HepG2 (cell line): ENCODE data around the gene PPRC1.

Experiments
- ARNT2 ChIP-seq: sonication (generic); formaldehyde crosslinking; IDR thresholded peaks from 2 replicates; pipeline ENCODE4 v1.8.0; 2022; ENCODE audit warnings: mild to moderate bottlenecking, low read depth, missing genetic modification reagents, moderate library complexity
- ETV5 ChIP-seq: IDR thresholded peaks from 2 replicates; pipeline ENCODE4 v1.6.1; 2018; ENCODE audit warnings: missing biosample characterization, missing genetic modification reagents, inconsistent platforms, borderline replicate concordance
- PAX8 ChIP-seq: sonication (generic); formaldehyde crosslinking; IDR thresholded peaks from 2 replicates; pipeline ENCODE4 v1.8.0; 2022; ENCODE audit warnings: mild to moderate bottlenecking, missing genetic modification reagents, borderline replicate concordance
- POLR2AphosphoS5 ChIP-seq: IDR thresholded peaks from 2 replicates; pipeline ENCODE4 v1.6.1; 2012; ENCODE audit warnings: low read depth, low read length
- TF ChIP-seq, protein P1 (sequence below): sonication (generic); formaldehyde crosslinking; IDR thresholded peaks from 2 replicates; pipeline ENCODE4 v1.5.0; 2020; ENCODE audit warnings: mild to moderate bottlenecking, missing genetic modification reagents, moderate library complexity
- TF ChIP-seq, protein P2 (sequence below): sonication (generic); IDR thresholded peaks from 2 replicates; pipeline ENCODE4 v1.6.1; 2016; ENCODE audit warnings: low read depth, borderline replicate concordance

DNA sequence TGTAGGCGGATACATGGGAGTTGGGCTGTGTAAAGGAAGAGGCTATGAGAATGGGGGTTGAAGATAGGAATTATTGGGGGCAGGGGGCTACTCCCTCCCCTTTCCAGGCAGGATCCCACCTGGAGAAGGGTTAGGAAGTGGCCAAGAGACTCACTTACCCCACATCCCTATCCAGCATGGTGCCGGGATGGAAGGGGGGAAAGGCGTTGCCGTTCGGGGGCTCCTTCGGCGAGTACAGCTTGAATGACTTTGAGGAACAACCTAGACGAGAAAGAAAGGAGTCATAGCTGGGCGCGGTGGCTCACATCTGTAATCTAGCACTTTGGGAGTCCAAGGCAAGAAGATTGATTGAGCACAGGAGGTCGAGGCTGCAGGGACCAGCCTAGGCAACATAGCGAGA, 21.6 kb upstream of the PPRC1 start:
- TF ChIP-seq ARNT2 (CRISPR knock-in tag): no peak
- no peak for TF ChIP-seq POLR2AphosphoS5
- TF ChIP-seq, protein P1, sequence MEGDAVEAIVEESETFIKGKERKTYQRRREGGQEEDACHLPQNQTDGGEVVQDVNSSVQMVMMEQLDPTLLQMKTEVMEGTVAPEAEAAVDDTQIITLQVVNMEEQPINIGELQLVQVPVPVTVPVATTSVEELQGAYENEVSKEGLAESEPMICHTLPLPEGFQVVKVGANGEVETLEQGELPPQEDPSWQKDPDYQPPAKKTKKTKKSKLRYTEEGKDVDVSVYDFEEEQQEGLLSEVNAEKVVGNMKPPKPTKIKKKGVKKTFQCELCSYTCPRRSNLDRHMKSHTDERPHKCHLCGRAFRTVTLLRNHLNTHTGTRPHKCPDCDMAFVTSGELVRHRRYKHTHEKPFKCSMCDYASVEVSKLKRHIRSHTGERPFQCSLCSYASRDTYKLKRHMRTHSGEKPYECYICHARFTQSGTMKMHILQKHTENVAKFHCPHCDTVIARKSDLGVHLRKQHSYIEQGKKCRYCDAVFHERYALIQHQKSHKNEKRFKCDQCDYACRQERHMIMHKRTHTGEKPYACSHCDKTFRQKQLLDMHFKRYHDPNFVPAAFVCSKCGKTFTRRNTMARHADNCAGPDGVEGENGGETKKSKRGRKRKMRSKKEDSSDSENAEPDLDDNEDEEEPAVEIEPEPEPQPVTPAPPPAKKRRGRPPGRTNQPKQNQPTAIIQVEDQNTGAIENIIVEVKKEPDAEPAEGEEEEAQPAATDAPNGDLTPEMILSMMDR: no peak
- TF ChIP-seq, protein P2, sequence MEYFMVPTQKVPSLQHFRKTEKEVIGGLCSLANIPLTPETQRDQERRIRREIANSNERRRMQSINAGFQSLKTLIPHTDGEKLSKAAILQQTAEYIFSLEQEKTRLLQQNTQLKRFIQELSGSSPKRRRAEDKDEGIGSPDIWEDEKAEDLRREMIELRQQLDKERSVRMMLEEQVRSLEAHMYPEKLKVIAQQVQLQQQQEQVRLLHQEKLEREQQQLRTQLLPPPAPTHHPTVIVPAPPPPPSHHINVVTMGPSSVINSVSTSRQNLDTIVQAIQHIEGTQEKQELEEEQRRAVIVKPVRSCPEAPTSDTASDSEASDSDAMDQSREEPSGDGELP: no peak
- TF ChIP-seq ETV5 (CRISPR knock-in tag): no peak
- TF ChIP-seq PAX8 (CRISPR knock-in tag): no peak
